H54 (cell line): ENCODE results near the gene BLOC1S2.
"Not testable (repeated sequence)": the region's sequence is repeated elsewhere in the genome, so short reads cannot be mapped to it uniquely, and the experiment has no call there.

Experiments
- DNase-seq: peaks from one replicate; pipeline ENCODE4 v3.0.0; 2011; ENCODE audit warnings: low spot score, mixed read lengths; ENCODE audit not compliant: insufficient read length
- FAIRE-seq: peaks from 3 replicates; lab custom pipeline; 2011; peaks lifted over from hg19 to GRCh38; lab: Jason Lieb, UNC
- POLR2A ChIP-seq: IDR thresholded peaks from 2 replicates; pipeline ENCODE4 v1.6.1; 2011; ENCODE audit warnings: low read depth, mild to moderate bottlenecking, low read length

Gene BLOC1S2

DNA sequence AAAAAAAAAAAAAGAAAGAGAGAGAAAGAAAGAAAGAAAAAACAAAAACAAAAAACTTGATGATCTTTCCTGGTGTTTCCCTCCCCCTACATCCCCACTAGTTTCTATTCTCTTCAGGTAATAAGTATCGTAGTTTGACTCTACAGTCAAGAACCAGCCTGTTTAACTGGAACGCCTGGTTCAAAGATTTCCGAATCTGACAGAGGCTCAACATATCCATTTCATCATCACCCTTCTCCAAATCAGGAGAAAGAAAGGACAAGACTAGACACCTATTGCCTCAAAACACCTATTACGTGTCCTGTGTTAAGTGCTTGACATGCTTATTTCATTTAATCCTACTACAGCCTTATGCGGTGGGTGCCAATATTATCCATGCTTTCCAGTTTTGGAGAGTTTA is 20.4 kb upstream of the BLOC1S2 start:
- no peak for TF ChIP-seq POLR2A
- no peak for DNase-seq
- no peak for FAIRE-seq

DNA sequence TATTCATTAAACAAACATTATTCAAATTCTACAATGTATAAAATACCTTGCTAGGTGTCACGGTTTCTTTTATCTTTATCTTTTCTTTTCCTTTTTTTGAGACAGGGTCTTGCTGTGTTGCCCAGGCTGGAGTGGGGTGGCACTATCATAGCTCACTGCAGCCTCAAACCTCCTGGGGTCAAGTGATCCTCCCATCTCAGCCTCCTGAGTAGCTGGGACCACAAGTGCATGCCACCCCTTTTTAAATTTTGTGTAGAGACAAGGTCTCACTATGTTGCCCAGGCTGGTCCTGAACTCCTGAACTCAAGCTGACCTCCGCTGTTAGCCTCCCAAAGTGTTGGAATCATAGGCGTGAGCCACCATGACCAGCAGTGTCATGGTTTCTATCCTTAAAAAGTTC is 17.9 kb upstream of the BLOC1S2 start:
- DNase-seq (no peak), FAIRE-seq (no peak)
- no peak for TF ChIP-seq POLR2A

DNA sequence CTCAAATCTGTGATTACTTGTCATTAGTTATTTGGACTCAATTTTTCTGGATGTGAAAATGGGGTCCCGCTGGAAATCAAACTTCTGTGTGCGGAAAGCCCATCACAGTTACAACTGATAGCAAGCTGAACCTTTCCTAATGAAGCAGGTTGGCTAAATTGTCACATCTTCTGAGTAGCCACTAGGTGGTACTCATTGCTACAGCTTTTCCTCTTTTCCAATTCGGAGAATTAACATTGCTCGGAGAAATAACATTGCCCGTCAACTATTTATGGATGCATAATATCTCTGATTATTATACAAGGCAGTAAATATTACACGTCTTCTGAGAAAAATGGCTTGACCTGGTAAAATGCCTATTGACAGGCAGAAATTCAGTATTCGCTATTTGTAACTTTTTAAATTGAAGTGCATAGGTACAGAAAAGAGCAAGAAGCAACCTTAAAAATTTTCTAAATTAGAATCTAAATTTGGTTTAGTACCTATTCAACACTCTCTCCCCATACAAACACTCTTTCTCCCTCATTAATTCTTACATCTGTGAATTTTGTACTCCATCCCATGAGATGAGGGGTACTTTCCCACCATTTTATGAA is 17.3 kb upstream of the BLOC1S2 start:
- peak; percentile 75 for FAIRE-seq
- peak; percentile 15 for DNase-seq
- TF ChIP-seq POLR2A, result no peak

DNA sequence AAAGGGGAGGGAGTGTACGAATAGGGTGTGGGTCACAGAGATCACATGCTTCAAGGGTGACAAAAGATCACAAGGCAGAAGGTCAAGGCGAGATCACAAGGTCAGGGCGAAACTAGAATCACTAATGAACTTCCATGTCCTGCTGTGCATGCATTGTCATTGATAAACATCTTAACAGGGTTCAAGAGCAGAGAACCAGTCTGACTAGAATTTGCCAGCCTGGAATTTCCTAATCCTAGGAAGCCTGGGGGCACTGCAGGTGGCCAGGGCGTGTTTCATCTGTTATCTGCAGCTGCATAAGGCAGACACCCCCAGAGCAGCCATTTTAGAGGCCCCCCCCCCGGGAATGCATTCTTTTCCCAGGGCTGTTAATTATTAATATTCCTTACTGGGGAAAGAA is 14.6 kb upstream of the BLOC1S2 start:
- not testable (repeated sequence) for FAIRE-seq, DNase-seq

DNA sequence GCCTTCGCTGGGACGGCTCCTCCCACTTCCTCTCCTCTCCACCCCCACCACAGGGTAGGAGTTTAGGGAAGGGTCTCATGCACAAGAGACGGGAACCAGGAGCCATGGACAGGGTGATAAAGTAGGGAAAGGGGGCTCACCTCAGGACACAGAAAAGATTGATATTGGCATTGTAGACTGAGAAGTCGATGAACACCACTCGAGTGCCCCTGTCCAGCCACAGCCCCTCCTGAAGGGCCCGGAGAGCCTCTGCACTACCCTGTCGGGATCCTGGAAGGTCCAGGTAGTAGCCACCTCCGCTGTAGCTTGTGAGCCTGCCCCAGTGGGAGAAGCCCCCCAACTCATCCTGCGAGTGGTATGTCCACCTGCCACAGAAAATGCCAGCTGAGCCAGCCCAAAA is 10.8 kb upstream of the BLOC1S2 start:
- no peak for DNase-seq
- FAIRE-seq, result no peak
- TF ChIP-seq POLR2A, result no peak

DNA sequence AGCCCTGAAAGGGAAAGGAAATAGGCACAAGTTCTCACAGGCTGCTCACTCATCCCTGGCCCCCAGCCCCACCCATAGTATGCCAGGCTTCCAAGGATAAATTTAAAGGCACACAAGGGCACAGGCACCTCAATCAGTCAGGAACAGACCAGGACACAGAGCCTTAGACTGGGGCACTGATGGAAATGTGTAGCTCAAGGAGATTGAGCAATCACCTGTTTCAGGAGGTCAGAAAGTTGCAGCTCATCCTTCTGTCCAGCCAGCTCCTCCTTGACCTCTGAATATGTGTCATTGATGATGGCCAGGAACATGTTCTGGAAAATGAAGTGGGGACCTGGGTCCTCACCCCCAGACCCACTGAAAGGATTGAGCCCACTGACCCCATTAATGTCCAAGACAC is 6.6 kb upstream of the BLOC1S2 start:
- DNase-seq, result no peak
- TF ChIP-seq POLR2A, result no peak
- no peak for FAIRE-seq

DNA sequence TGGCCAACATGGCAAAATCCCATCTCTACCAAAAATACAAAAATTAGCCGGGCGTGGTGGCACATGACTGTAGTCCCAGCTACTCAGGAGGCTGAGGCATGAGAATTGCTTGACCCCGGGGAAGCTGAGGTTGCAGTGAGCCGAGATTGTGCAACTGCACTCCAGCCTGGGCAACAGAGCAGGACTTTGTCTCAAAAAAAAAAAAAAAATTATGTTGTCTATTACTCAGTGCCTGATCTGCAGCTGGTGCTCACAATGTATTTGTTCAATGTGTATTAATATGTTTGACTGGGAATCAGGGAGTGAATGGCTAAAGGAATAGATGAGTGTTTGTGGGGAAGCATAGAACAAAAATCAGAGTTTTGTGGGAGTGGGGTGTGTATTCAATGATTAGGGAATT is 5.8 kb upstream of the BLOC1S2 start:
- not testable (repeated sequence) for DNase-seq

DNA sequence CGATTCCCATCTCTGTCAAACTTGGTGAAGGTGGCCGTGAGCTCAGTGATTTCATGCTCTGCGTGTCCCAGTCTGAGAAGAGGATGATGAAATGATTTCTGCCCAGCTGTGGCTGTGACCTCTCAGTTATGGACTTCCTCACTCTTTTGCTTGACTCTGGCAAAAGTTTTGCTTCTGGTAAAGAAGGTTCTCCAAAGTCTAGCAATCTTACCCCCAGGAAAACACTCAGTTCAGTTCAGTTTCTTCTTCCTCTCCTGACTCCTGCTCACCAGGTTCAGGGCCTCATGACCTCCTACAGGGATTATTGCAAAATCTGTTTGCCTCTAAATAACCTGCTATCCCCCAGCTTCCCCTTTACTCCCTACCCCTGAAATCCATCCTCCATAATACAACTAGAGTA is 4.9 kb upstream of the BLOC1S2 start:
- no peak for FAIRE-seq
- no peak for DNase-seq
- no peak for TF ChIP-seq POLR2A

More for the DNA sequence above, 5.8 kb upstream of the BLOC1S2 start:
- FAIRE-seq, result not testable (repeated sequence)

DNA sequence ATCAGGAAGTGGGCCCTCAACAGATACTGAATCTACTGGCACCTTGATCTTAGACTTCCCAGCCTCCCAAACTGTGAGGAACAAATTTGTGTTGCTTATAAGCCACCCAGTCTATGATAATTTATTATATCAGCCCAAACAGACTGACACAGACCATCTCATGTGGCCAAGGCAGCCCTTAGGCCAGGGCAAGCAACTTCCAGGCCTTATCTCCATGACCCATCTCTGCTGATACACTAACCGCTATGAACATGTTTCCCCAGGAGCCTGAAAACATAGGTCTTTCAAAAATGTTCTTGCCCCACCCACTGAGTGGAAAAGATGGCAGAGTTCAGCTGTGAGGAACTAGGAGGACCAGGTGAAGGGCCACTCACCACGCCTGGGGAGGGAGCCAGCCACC is 3.2 kb upstream of the BLOC1S2 start:
- no peak for TF ChIP-seq POLR2A
- FAIRE-seq (no peak), DNase-seq (no peak)

DNA sequence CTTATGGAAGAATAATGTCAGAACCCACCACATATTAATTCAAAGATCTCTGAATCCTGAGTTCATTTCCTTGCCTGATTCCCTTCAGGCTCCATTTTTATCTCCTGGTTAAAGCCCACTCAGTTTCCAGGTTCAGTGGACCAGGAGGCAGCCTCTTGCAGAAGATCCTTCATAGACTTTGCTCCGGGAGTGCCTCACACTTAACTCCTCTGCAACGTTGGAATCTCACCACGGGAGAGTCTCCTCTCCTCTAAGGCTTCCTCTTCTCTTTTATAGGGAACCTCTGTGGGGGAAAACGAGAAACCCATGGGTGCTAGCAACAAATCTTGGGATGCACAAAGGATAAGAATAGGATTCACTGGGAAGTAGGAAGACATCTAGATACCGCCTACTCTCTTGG is 1.7 kb upstream of the BLOC1S2 start:
- FAIRE-seq (no peak), DNase-seq (no peak)
- no peak for TF ChIP-seq POLR2A

DNA sequence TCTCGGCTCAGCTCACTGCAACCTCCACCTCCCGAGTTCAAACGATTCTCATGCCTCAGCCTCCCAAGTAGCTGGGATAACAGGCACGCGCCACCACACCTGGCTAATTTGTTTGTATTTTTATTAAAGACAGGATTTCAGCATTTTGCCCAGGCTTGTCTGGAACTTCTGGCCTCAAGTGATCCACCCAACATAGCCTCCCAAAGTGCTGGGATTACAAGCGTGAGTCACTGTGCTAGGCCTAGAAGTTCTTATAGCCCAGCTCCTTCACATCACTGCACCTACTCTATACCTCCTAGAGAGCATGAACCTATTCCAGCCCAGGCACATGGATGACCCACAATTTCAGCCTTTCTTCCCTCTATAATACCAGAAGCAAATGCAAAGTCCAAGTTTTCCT is 1.3 kb upstream of the BLOC1S2 start:
- DNase-seq, result no peak
- TF ChIP-seq POLR2A, result no peak
- no peak for FAIRE-seq

DNA sequence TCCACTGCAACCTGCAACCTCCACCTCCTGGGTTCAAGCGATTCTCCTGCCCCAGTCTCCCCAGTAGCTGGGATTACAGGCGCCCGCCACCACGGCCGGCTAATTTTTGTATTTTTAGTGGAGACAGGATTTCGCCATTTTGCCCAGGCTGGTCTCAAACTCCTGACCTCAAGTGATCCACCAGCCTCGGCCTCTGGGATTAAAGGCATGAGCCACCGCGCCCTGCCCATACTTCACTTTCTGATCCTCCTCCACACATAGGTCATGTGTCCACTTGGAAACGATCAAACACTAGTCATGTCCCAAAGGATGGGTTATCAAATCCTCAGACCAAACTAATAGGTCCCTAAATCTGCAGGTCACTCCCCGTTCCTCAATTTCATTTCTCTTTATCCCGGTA is 1.2 kb downstream of the BLOC1S2 start:
- FAIRE-seq, DNase-seq: not testable (repeated sequence)

DNA sequence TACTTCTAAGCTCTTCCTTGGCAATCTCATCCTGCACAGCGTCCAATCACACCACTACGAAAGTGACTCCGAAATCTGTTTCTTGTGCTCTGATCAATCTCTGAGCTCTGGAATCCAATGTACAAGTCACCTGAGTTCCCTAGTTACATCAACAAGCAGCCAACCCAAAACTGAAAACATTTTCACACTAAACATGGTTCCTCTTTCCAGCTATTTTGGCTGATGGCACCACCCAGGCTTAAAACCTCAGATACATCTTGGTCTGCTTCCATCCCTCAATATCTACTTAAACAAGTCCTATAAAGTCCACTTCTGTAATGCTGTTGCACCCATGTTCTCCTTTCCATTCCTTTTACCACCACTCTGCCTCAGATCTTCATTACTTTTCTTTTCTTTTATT is 3.6 kb downstream of the BLOC1S2 start:
- no peak for TF ChIP-seq POLR2A
- DNase-seq, result no peak
- FAIRE-seq, result no peak

DNA sequence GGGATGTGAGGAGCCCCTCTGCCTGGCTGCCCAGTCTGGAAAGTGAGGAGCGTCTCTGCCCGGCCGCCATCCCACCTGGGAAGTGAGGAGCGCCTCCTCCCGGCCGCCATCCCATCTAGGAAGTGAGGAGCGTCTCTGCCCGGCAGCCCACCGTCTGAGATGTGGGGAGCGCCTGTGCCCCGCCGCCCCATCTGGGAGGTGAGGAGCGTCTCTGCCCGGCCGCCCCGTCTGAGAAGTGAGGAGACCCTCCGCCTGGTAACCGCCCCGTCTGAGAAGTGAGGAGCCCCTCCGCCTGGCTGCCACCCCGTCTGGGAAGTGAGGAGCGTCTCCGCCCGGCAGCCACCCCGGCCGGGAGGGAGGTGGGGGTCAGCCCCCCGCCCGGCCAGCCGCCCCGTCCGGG is 9.5 kb downstream of the BLOC1S2 start:
- DNase-seq, FAIRE-seq: not testable (repeated sequence)

DNA sequence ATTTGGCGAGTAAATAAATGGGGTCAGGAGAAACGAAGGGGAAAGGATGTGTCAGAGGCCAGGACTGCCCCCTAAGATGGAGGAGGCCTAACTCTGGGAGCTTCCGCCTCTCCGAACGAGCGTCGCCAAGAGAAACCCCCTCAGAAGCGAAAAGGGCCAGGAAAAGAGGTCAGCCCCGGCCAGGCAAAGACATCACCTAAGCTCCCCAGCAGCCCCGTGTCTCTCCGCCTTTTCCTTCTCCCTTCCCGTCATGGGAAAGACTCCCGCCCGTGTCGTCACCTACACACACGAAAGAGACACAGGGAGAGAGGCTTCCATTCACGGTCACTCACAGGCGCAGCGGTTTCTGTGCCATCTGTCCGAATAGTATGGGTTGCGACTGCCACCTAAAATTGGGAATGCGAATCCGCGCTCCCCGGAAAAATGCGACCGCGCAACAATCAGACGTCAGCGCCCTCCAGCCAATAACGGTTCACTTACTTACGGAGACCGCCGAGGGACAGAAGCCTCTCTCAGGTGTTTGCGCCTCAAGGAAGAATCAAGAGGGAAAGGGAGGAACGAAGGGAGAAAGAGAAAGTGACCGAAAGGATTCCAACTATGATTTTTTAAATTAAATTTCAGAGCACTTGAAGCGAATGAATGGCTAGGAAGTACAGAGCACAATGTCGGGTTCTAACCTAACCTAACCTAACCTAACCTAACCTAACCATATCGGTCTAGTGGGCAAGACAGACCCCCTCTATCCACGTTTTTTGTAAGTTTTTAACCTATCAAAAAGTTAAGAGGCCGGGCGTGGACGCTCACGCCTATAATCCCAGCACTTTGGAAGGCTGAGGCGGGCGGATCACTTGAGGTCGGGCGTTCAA is 19.0 kb downstream of the BLOC1S2 start, which contains the start of gene CWF19L1:
Gene CWF19L1, minus strand, starts transcription at position 400 of the 866 bp plus-strand sequence. Its CDS starts 45 bp downstream, at position 355.
- DNase-seq, result peak; percentile 79
- peak; percentile 23 for FAIRE-seq
- peak; percentile 67 for TF ChIP-seq POLR2A
